ENCODE data around the gene TTR. TPM values are rescaled to one million over a fixed set of nuclear protein-coding genes. Genes with fewer than 3 reads are reported as not detected.

TTR gene
- polyA plus RNA-seq, 1 of the 3 experiments (the other 2 are of a cell fraction) = not detected

DNA sequence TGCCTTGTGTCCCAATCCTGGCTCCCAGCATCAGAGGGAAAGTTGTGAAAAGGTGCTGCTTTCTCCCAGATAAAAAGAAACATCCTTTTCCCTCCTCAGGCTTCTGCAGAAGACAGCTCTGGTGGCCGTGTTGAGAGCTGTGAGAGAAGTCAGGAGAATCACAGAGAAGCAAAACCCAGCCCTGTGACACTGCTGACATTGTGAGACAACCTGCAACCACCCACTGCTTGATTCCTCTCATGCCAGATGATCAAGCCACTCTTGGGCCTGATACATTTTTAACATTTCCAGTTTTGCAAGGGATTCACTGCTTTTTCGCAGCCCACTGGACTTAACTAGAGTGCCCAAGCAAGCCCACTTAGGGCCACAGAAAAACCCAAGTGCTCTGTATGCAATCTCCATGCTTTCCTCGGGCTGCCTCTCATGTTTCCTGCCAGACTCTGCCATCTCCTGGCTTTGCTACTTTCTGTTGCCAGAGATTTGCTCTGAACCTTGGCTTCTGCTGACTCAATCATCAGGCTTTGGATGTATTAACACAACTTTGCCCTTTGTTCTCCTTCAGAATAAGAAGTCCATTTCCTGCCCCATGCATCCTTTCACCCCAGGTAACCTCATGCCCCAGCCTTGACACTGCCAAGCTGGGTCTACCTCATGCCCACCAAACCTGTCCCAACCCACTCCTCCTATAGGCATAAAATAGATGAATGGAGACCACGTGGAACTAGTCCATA, 24.9 kb upstream of the TTR start (continued):
- TF ChIP-seq REST (IDR thresholded peaks at IDR 0.05; ENCODE audit: low read depth, low read length) = no peak
- no peak for TF ChIP-seq FOXM1 (IDR thresholded peaks at IDR 0.05; ENCODE audit: low read depth)

- Histone ChIP-seq H4K20me1 (ENCODE audit: insufficient read depth) (no peaks in the 10 kb centered on the region), H3K4me2 (no peak overlapping the region), H3K9ac (no peak overlapping the region), H3F3A (replicated peaks; ENCODE audit: insufficient read depth) (no peaks in the 10 kb centered on the region), H3K36me3 (replicated peaks in 1 of 2; ENCODE audit: control insufficient read depth in 1 of 2, insufficient read depth in 2 of 2, low read length in 1 of 2) (no peaks in the 10 kb centered on the region), H3K9me3 (no peaks in the 10 kb centered on the region), H3K27ac (ENCODE audit: low read depth in 2 of 2, low read length in 1 of 2) (no peak overlapping the region), H3K27me3 (ENCODE audit: insufficient read depth) (no peaks in the 10 kb centered on the region), H3K9me2 (no peaks in the 10 kb centered on the region), H3K79me2 (ENCODE audit: insufficient read depth) (no peaks in the 10 kb centered on the region), H3K4me3 (ENCODE audit: low read depth in 2 of 2, low read length in 1 of 2) (no peak overlapping the region), H2AFZ (ENCODE audit: low read depth) (no peak overlapping the region), H3K4me1 (ENCODE audit: control insufficient read depth in 1 of 2, insufficient read depth in 2 of 2, low read depth in 1 of 2, low read length in 1 of 2) (no peaks in the 10 kb centered on the region)
- 52% methylated on average over 9 of the region's 9 CpGs for WGBS (ENCODE audit: low lambda C conversion rate)
- TF ChIP-seq GATA2 (CRISPR knock-in tag; IDR thresholded peaks at IDR 0.05) = no peak
- no peak for TF ChIP-seq RCOR1 (IDR thresholded peaks at IDR 0.05; ENCODE audit: low read length)
- no peak for TF ChIP-seq ELF1 (IDR thresholded peaks at IDR 0.05)
- no peak for TF ChIP-seq CTCF (IDR thresholded peaks at IDR 0.05)
- no peak for TF ChIP-seq EZH2phosphoT487 (IDR thresholded peaks at IDR 0.05; ENCODE audit: borderline replicate concordance, low read depth)
- no peak for TF ChIP-seq MEF2A (IDR thresholded peaks at IDR 0.05; ENCODE audit: borderline replicate concordance, low read depth)
- no peak for TF ChIP-seq REST (IDR thresholded peaks at IDR 0.05; ENCODE audit: low read depth, low read length)
- no peak for TF ChIP-seq JUND (IDR thresholded peaks at IDR 0.05)
- TF ChIP-seq NFIC (IDR thresholded peaks at IDR 0.05; ENCODE audit: borderline replicate concordance) = no peak
- no peak for TF ChIP-seq NRF1 (IDR thresholded peaks at IDR 0.05; ENCODE audit: low read depth, low read length)
- TF ChIP-seq ZBTB33 (IDR thresholded peaks at IDR 0.05; ENCODE audit: borderline replicate concordance, low read depth) = no peak
- no peak for TF ChIP-seq TEAD4 (IDR thresholded peaks at IDR 0.05; ENCODE audit: borderline replicate concordance, insufficient read depth)
- TF ChIP-seq SIN3A (IDR thresholded peaks at IDR 0.05; ENCODE audit: borderline replicate concordance, low read depth, low read length) = no peak
- CTCF ChIA-PET = interaction anchor here (1.3 to 2.4 kb wide), 2 partner anchors 9 to 405 kb away, joined by 4 to 7 read pairs; no protein-coding TSS in a partner anchor
- no peak for DNase-seq
- POLR2A ChIA-PET = no interaction called here
These were observed 19.3 kb upstream of the TTR start for GRCh38 chr18:31572368-31572767.
